CD4-positive, alpha-beta T cell (primary cell): ENCODE results near the gene AHNAK2. TPM values are rescaled to one million over a fixed set of nuclear protein-coding genes. Genes with fewer than 3 reads are reported as not detected.
"Not testable (repeated sequence)": the region's sequence is repeated elsewhere in the genome, so short reads cannot be mapped to it uniquely, and the experiment has no call there.

Source experiments
- ATAC-seq: fragments of 200-7000 bp; cut with Tn5 transposase; one replicate; pipeline ENCODE4 v1.10.0; 2022; ENCODE audit warnings: mild to moderate bottlenecking; ENCODE audit not compliant: poor library complexity
- CTCF ChIA-PET: fragments of 350-600 bp; sonication (Branson Sonifier 250); formaldehyde crosslinking; loops from one replicate; lab custom pipeline; 2021; ENCODE audit warnings: antibody characterized with exemption, inconsistent platforms; lab: Charles Lee
- POLR2A ChIA-PET: fragments of 350-600 bp; sonication (Branson Sonifier 250); formaldehyde crosslinking; loops from one replicate; lab custom pipeline; 2021; ENCODE audit warnings: antibody characterized with exemption, inconsistent platforms; lab: Charles Lee
- DNase-seq, 14 experiments: peaks; one replicate each; pipeline ENCODE4 v3.0.0-alpha.2; 2013 to 2020; ENCODE audit warnings: mixed read lengths in 2 of 14
- H3K27ac ChIP-seq, 2 donors: one replicate each; pipeline versions ENCODE4 v1.5.1 to v1.7.0; 2013; ENCODE audit warnings: low read length in 2 of 2, low read depth in 1 of 2, mild to moderate bottlenecking in 1 of 2
- H3K27me3 ChIP-seq, 2 experiments: 1 replicate in 1 of 2; 2 replicates in 1 of 2; pipeline versions ENCODE4 v1.6.1 to v1.7.0; 2013; ENCODE audit warnings: low read length in 2 of 2, control low read depth in 1 of 2, mild to moderate bottlenecking in 1 of 2, moderate library complexity in 1 of 2; ENCODE audit not compliant: insufficient read depth in 2 of 2, control insufficient read depth in 1 of 2
- H3K36me3 ChIP-seq: one replicate; pipeline ENCODE4 v1.6.1; 2013; ENCODE audit warnings: low read length, control low read depth; ENCODE audit not compliant: insufficient read depth
- H3K4me1 ChIP-seq: one replicate; pipeline ENCODE4 v1.6.1; 2013; ENCODE audit warnings: low read length, control low read depth; ENCODE audit not compliant: insufficient read depth
- H3K4me3 ChIP-seq: one replicate; pipeline ENCODE4 v1.5.1; 2013; ENCODE audit warnings: mild to moderate bottlenecking, low read length, moderate library complexity
- H3K9me3 ChIP-seq, 2 experiments: 1 replicate in 1 of 2; 2 replicates in 1 of 2; pipeline versions ENCODE4 v1.6.1 to v1.7.0; 2013; ENCODE audit warnings: low read length in 2 of 2, mild to moderate bottlenecking in 2 of 2, control low read depth in 1 of 2, moderate library complexity in 1 of 2; ENCODE audit not compliant: control insufficient read depth in 1 of 2, insufficient read depth in 1 of 2
- H3K27ac Mint-ChIP-seq: one replicate; pipeline ENCODE4 v1.8.0; 2020; ENCODE audit warnings: mixed read lengths
- H3K27me3 Mint-ChIP-seq: one replicate; pipeline ENCODE4 v1.8.0; 2021; ENCODE audit warnings: mixed read lengths
- H3K36me3 Mint-ChIP-seq: one replicate; pipeline ENCODE4 v1.8.0; 2021; ENCODE audit warnings: low read depth, mixed read lengths
- H3K4me1 Mint-ChIP-seq: one replicate; pipeline ENCODE4 v1.8.0; 2021; ENCODE audit warnings: low read depth, mixed read lengths
- H3K4me3 Mint-ChIP-seq: one replicate; pipeline ENCODE4 v1.8.0; 2020; ENCODE audit warnings: mild to moderate bottlenecking, mixed read lengths
- H3K9me3 Mint-ChIP-seq: one replicate; pipeline ENCODE4 v1.8.0; 2020; ENCODE audit warnings: mixed read lengths
- intact Hi-C, 2 experiments: fragments of 100-400 bp; cut with DNase I in 1 of 2; cut with micrococcal nuclease in 1 of 2; formaldehyde crosslinking; loops; one replicate each; pipeline versions ENCODE4 v1.15.1 to v1.9.0; 2023 to 2025; cut with DNase I, micrococcal nuclease
- total RNA-seq, 174 experiments: library from RNA in 2 of 174; stranded (reverse) in 2 of 174; gene quantifications; one replicate each; pipeline ENCODE4 v1.2.3 and lab custom pipeline; 2021 to 2026
- TF ChIP-seq, protein P1 (sequence below): fragments of 200-600 bp; IDR thresholded peaks from one replicate; pipeline ENCODE4 v1.8.0; 2022; ENCODE audit warnings: antibody characterized with exemption, mild to moderate bottlenecking

The AHNAK2 gene
- total RNA-seq, 2 experiments from 2014 or later: 0.05 TPM; not detected in 1

DNA sequence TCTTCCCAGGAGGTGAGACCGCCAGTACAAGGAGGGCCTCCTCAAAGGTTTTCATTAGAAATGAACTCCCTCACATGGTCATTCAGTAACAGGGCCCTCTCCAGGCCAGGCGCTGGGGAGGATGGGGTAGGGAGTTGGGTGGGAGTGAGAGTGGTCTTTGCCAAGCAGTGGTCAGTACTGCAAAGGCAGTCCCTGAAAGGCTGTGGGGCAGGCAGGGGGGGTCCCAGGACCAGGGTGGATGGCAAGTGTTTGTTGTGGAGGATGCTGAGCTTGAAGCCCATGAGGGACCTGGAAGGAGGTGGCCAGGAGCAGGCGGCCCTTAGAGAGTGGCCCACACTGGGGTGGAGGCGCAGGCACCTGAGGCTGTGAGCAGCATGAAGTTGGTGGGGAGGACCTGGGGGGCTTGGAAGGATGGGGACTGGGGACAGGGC lies 87.0 kb downstream of the AHNAK2 start:
- H3K27ac ChIP-seq: no peak overlapping the region
- H3K9me3 ChIP-seq: no peaks in the 10 kb centered on the region
- Mint-ChIP-seq H3K27ac (no peak overlapping the region), H3K9me3 (no peaks in the 10 kb centered on the region), H3K4me3 (no peak overlapping the region), H3K36me3 (no peaks in the 10 kb centered on the region), H3K27me3 (no peaks in the 10 kb centered on the region), H3K4me1 (no peaks in the 10 kb centered on the region)
- intact Hi-C loops: no loop called here
- no peaks in the 10 kb centered on the region for H3K4me1 ChIP-seq
- DNase-seq (no peak), ATAC-seq (no peak)
- H3K36me3 ChIP-seq: no peaks in the 10 kb centered on the region
- CTCF ChIA-PET: no interaction called here
- TF ChIP-seq, protein P1, sequence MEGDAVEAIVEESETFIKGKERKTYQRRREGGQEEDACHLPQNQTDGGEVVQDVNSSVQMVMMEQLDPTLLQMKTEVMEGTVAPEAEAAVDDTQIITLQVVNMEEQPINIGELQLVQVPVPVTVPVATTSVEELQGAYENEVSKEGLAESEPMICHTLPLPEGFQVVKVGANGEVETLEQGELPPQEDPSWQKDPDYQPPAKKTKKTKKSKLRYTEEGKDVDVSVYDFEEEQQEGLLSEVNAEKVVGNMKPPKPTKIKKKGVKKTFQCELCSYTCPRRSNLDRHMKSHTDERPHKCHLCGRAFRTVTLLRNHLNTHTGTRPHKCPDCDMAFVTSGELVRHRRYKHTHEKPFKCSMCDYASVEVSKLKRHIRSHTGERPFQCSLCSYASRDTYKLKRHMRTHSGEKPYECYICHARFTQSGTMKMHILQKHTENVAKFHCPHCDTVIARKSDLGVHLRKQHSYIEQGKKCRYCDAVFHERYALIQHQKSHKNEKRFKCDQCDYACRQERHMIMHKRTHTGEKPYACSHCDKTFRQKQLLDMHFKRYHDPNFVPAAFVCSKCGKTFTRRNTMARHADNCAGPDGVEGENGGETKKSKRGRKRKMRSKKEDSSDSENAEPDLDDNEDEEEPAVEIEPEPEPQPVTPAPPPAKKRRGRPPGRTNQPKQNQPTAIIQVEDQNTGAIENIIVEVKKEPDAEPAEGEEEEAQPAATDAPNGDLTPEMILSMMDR: no peak
- H3K4me3 ChIP-seq: no peak overlapping the region
- no peaks in the 10 kb centered on the region for H3K27me3 ChIP-seq
- POLR2A ChIA-PET: no interaction called here

DNA sequence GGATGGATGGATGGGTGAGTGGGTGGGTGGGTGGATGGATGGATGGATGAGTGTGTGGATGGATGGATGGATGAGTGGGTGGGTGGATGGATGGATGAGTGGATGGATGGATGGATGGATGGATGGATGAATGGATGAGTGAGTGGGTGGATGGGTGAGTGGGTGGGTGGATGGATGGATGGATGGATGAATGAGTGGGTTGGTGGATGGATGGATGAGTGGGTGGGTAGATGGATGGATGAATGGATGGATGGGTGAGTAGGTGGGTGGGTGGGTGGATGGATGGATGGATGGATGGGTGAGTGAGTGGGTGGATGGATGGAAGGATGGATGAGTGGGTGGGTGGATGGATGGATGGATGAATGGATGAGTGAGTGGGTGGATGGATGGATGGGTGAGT lies 87.9 kb downstream of the AHNAK2 start:
- H3K4me1 ChIP-seq, ATAC-seq, H3K9me3 Mint-ChIP-seq, H3K36me3 ChIP-seq, H3K27me3 Mint-ChIP-seq, H3K4me3 Mint-ChIP-seq, H3K36me3 Mint-ChIP-seq, DNase-seq, H3K4me3 ChIP-seq, H3K9me3 ChIP-seq, POLR2A ChIA-PET, H3K4me1 Mint-ChIP-seq, CTCF ChIA-PET, H3K27ac Mint-ChIP-seq, intact Hi-C loops, H3K27me3 ChIP-seq, H3K27ac ChIP-seq: not testable (repeated sequence)

DNA sequence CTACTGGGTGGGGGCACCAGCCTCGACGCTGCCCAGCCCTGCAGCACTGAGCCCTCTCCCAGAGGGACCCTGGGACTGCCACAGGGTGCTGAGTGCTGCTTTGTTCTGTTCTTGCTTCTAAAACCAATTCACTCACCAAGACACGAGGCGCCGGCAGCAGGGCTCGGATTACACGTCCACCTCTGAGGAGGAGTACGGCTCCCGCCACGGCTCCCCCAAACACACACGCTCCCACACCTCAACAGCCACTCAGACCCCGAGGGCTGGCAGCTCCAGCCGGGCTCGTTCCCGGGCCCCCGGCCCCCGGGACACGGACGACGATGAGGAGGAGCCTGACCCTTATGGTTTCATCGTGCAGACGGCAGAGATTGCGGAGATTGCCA lies 88.8 kb downstream of the AHNAK2 start:
- Histone ChIP-seq H3K27ac (no peak overlapping the region), H3K4me3 (no peak overlapping the region), H3K27me3 (no peaks in the 10 kb centered on the region), H3K9me3 (no peaks in the 10 kb centered on the region), H3K36me3 (no peaks in the 10 kb centered on the region), H3K4me1 (no peaks in the 10 kb centered on the region)
- intact Hi-C loops: no loop called here
- POLR2A ChIA-PET: no interaction called here
- CTCF ChIA-PET: no interaction called here
- no peaks in the 10 kb centered on the region for H3K36me3 Mint-ChIP-seq
- H3K27ac Mint-ChIP-seq: no peak overlapping the region
- H3K4me3 Mint-ChIP-seq: no peak overlapping the region
- DNase-seq: peak in 1 of 14 experiments; percentile 4
- no peaks in the 10 kb centered on the region for H3K4me1 Mint-ChIP-seq
- ATAC-seq: no peak
- H3K9me3 Mint-ChIP-seq: no peaks in the 10 kb centered on the region
- TF ChIP-seq, protein P1: no peak
- H3K27me3 Mint-ChIP-seq: no peaks in the 10 kb centered on the region
